ENCODE measurements around the gene HOXA10.

Gene HOXA10

DNA sequence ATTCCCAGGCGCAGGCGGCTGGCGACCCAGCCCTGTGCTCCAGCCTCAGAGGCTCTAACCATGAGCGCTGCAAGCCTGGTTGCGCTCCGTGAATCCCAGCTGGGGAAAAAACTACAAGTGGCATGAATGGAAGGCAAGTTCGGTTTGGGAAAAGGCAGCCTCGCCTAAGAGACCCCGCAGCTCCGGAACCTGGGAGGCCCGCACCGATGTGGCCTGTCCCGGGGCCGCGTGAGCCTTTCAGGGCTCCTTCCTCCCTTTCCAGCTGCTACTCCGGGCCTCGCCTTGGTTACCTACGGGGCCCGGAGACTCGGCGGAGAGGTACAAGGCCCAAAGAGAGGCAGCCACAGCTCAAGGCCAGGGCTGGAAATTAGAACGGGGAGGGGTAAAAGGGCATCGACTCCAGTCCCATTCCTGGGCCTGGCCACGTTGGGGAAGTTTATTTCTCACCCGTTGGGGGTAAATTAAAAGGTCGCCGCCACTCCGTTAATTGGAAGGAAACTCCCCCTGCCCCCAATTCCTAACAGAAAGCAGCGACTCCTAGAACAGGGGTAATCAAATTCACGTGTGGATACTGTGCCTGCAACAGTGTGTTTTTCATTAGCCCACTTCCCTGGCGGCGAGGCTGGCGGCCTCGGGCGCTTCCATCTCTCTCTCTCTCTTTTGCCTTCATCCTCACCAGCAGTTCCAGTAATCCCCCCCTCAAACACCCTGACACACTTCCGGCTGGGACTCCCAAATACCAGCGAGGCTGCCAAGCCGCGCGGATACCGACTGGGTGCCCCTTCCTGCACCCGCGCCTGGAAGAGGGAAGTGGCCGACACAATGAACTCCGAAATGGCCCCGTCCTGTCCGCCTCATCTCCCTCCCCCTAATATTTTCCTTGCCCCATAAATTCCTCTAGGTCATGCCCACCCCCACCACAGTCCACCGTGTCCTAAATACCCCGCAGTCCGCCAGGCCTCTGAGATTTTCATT, 7.3 kb downstream of the HOXA10 start:
- TF ChIP-seq FOXP2 (optimal IDR thresholded peaks at IDR 0.05; ENCODE audit: borderline replicate concordance, extremely low read depth, extremely low read length, insufficient read depth) (no peak), SIN3A (IDR thresholded peaks at IDR 0.05; ENCODE audit: borderline replicate concordance, insufficient read depth, low read length) (no peak), POLR2AphosphoS5 (IDR thresholded peaks at IDR 0.05; ENCODE audit: low read depth, low read length) (no peak), TAF1 (IDR thresholded peaks at IDR 0.05; ENCODE audit: borderline replicate concordance, insufficient read depth, low read length) (no peak)
- TF ChIP-seq, protein P1, sequence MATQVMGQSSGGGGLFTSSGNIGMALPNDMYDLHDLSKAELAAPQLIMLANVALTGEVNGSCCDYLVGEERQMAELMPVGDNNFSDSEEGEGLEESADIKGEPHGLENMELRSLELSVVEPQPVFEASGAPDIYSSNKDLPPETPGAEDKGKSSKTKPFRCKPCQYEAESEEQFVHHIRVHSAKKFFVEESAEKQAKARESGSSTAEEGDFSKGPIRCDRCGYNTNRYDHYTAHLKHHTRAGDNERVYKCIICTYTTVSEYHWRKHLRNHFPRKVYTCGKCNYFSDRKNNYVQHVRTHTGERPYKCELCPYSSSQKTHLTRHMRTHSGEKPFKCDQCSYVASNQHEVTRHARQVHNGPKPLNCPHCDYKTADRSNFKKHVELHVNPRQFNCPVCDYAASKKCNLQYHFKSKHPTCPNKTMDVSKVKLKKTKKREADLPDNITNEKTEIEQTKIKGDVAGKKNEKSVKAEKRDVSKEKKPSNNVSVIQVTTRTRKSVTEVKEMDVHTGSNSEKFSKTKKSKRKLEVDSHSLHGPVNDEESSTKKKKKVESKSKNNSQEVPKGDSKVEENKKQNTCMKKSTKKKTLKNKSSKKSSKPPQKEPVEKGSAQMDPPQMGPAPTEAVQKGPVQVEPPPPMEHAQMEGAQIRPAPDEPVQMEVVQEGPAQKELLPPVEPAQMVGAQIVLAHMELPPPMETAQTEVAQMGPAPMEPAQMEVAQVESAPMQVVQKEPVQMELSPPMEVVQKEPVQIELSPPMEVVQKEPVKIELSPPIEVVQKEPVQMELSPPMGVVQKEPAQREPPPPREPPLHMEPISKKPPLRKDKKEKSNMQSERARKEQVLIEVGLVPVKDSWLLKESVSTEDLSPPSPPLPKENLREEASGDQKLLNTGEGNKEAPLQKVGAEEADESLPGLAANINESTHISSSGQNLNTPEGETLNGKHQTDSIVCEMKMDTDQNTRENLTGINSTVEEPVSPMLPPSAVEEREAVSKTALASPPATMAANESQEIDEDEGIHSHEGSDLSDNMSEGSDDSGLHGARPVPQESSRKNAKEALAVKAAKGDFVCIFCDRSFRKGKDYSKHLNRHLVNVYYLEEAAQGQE (IDR thresholded peaks at IDR 0.05; ENCODE audit: insufficient read depth in 1 of 2, low read depth in 2 of 2, low read length in 2 of 2): no peak

DNA sequence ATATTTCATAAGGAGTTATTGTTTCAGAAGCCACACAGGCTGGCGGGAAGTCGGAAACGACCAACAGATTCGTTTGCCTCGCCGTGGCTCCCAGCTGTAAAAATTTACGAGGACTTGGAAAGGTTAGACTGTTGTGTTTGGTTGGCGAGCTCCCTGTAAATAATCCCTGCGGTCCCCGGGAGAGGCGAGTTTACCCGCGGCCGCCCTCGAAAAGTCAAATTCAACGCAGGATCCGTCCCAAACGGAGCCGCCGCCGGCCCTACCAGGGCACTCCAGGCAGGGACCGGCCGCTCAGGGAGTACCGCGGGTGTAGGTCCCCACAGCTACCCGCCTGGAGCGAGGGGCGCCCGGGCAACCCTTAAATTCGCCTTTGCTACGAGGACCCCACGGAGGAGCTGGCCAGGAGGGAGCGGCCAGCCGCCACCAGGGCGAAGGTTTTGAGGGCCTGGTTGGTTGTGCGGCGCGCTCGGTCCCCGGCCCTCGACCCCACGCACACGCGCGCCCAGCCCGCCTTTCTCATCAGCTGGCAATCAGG, 8.1 kb downstream of the HOXA10 start:
- TF ChIP-seq FOXP2 (optimal IDR thresholded peaks at IDR 0.05; ENCODE audit: borderline replicate concordance, extremely low read depth, extremely low read length, insufficient read depth) (no peak), POLR2AphosphoS5 (IDR thresholded peaks at IDR 0.05; ENCODE audit: low read depth, low read length) (no peak), SIN3A (IDR thresholded peaks at IDR 0.05; ENCODE audit: borderline replicate concordance, insufficient read depth, low read length) (no peak), TAF1 (IDR thresholded peaks at IDR 0.05; ENCODE audit: borderline replicate concordance, insufficient read depth, low read length) (no peak)
- TF ChIP-seq, protein P1 (IDR thresholded peaks at IDR 0.05; ENCODE audit: insufficient read depth in 1 of 2, low read depth in 2 of 2, low read length in 2 of 2): no peak

DNA sequence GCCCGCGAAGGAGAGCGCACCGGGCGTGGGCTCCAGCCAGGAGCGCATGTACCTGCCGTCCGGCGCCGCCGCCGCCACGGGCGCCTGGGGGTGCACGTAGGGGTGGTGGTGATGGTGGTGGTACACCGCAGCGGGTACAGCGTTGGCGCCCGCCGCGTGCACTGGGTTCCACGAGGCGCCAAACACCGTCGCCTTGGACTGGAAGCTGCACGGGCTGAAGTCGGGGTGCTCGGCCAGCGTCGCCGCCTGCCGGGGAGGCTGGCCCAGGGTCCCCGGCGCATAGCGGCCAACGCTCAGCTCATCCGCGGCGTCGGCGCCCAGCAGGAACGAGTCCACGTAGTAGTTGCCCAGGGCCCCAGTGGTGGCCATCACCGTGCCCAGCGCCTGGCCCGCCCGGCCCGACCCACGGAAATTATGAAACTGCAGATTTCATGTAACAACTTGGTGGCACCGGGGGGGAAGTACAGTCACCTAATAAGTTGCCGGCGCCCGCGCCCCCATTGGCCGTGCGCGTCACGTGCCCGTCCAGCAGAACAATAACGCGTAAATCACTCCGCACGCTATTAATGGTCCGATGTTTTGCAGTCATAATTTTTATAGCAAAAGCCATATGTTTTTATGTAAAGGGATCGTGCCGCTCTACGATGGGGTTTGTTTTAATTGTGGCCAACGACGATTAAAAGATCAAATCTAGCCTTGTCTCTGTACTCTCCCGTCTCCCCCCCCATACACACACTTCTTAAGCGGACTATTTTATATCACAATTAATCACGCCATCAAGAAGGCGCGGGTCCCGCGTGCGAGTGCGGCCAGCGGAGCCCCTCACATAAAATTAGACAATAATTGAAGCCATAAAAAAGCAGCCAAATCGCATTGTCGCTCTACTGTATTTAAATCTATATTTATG, 8.8 kb downstream of the HOXA10 start, which contains the start of gene HOXA9:
HOXA9 (minus strand) TSS at position 449 of the 907 bp plus-strand sequence; CDS start at position 369, 80 bp downstream.
- TF ChIP-seq SIN3A (IDR thresholded peaks at IDR 0.05; ENCODE audit: borderline replicate concordance, insufficient read depth, low read length) (no peak), POLR2AphosphoS5 (IDR thresholded peaks at IDR 0.05; ENCODE audit: low read depth, low read length) (no peak), FOXP2 (optimal IDR thresholded peaks at IDR 0.05; ENCODE audit: borderline replicate concordance, extremely low read depth, extremely low read length, insufficient read depth) (no peak), TAF1 (IDR thresholded peaks at IDR 0.05; ENCODE audit: borderline replicate concordance, insufficient read depth, low read length) (no peak)
- TF ChIP-seq, protein P1 (IDR thresholded peaks at IDR 0.05; ENCODE audit: insufficient read depth in 1 of 2, low read depth in 2 of 2, low read length in 2 of 2): no peak

DNA sequence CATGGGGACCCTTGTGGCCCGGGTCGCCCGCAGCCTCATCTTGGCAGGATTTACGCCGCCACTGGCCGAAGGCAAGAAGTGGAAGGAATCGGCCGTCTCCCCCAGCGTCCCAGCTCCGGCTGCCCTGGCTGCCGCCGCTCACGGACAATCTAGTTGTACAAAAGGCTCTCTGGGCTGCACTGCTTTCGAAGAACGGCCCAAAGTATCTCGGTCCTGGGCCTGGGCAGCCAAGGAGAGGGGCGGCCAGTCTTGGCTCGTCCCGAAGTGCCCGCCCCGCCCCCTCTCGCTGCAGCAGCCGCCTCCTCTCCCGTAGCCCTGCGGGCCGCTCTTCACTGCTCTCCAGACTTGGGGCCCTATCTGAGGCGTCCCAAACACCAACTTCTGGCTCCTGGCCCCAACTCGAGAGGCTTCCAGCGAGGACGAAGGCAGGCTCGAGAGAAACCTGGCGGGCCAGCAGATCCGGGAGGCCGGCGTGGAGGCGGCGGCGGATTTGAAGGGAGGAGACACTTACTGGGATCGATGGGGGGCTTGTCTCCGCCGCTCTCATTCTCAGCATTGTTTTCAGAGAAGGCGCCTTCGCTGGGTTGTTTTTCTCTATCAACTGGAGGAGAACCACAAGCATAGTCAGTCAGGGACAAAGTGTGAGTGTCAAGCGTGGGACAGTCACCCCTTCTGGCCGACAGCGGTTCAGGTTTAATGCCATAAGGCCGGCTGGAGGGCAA, 9.6 kb downstream of the HOXA10 start:
- TF ChIP-seq FOXP2 (optimal IDR thresholded peaks at IDR 0.05; ENCODE audit: borderline replicate concordance, extremely low read depth, extremely low read length, insufficient read depth) (no peak), TAF1 (IDR thresholded peaks at IDR 0.05; ENCODE audit: borderline replicate concordance, insufficient read depth, low read length) (no peak), POLR2AphosphoS5 (IDR thresholded peaks at IDR 0.05; ENCODE audit: low read depth, low read length) (no peak), SIN3A (IDR thresholded peaks at IDR 0.05; ENCODE audit: borderline replicate concordance, insufficient read depth, low read length) (no peak)
- TF ChIP-seq, protein P1 (IDR thresholded peaks at IDR 0.05; ENCODE audit: insufficient read depth in 1 of 2, low read depth in 2 of 2, low read length in 2 of 2): no peak
